Stimulated activated CD4-positive, alpha-beta T cell treated with anti-CD3 and anti-CD28 coated beads, Interleukin-1b, Interleukin-23, amount 100 ng/mL, for 1 hour (primary cell): ENCODE results near the gene RHBDF1.

Experiments used
- DNase-seq, 2 donors: peaks; one replicate each; pipeline ENCODE4 v3.0.0-alpha.2; 2020; ENCODE audit warnings: low read depth in 2 of 2

The RHBDF1 gene

DNA sequence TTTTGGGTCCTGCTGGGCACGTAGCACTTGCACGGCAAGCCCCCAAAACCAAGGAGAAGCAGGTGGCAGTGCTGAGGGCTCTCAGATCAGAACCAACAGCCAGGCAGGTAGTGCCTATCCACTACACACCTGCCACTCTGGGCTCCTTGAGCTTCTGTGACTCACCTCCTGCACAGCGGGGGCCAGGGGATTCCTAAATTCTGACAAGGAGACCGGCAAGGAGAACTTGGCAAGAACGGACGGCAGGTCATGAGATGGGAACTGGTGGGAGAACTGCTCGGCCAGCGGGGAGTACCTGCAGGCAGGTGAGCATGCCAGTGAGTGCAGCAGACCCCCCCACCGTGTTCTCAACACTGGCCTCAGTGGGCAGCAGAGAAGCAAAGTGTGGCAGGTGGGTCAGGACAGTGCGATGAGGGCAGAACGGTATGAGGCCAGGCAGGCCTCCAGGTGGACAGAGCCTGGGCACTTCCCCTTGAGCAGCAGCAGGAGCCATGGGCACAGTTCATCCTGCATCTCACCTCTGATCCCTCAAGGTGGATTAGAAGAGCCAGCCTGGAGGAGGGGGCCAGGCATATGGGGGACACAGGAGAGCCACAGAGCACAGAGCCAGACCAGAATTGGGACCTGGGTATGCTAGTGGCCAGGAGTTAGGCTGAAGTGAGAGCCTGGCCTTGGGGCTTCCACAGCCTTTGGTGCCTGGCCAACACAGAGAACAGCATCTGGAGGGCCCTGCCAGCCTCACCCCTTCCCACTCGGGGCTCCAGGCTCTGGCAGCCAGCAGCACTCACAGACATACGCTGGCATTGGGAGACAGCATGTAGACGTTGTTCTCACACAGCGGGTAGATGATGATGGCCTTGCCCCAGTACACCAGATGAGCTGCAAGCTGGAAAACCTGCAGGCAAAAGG, 20.3 kb upstream of the RHBDF1 start:
- DNase-seq, result no peak

DNA sequence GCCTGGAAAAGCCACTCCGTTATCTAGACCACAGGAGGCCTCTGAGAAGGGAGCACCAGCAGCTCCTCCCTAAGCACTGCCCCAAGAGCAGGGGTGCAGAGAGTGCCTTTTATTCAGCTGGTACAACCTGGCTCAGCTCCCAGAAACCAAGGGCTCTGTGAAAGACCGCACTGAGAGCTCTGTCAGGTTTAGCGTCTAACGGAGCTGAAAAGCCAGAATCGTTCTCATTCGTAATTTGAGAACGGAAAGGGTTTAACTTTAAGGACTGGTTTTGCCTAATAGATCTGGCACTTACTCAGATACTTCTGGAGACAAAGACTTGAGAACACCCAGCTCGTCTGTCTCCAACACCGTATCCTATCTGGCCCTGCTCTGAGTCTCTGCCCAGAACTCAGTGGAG, 19.1 kb upstream of the RHBDF1 start:
- no peak for DNase-seq

DNA sequence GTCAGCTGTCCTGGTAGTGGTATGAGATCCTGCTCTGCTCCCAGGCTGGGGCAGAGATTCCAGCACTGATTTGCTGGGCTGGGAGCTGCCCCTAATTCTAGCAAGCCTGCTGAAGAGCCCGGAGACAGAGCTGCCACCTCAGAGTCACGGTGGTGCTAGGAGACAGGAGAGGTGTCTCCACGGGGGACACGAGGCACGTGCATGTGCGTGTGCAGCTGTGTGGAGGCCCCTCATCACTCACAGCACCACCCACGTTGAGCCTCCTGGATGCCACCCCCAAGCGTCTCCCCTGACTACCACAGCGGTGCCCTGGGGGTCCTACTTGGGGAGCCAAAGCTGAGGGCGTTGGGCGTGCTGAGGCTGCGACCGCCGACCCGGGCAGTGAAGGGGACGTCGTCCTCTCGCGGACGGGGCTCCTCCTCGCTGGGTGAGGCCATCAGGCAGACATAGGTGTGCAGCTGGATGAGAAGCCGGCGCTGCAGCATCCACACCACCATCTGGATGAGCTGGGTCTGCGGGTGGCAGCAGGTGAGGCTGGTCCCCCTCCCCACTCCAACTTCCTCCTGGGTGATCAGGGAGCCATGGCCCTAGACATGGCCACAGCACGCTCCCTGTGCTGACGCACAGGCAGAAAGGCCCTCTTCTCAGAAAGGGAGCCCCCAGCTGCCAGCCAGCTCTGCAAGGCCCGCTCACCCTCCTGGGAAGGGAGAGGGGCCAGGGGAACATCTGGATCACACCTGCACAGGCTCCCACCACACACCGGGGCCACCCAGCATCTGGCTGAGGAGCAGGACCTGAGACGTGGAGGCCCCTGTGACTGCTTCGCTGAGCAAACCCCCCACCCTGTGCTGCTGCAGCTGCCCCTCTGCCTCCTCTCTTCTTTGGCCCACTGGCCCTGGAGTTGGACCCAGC, 17.2 kb upstream of the RHBDF1 start:
- no peak for DNase-seq

- DNase-seq, result no peak
Observed at GRCh38 chr16:88613-89012, 16.2 kb upstream of the RHBDF1 start.

DNA sequence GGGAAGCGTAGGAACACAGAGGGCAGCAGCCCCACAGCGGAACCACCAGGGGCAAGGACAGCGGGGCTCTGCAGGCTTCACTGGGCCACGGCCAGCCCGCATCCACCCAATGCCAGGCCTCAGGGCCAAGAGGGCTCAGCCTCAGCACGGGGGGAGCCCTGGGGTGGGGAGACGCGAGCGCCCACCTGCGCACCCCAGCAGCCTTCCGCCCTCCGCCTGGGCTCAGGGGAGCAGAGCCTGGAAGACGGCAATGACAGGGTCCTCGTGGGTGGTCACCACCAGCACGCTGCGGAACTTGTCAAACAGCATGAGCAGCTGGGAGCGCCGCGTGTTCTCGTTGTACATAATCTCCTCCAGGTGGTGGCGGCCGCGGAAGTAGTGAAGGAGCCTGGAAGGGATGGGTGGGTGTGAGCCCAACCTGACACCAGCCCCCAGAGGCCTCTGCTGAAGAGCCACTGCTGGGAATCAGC, 14.1 kb upstream of the RHBDF1 start:
- DNase-seq, result no peak

- DNase-seq, result no peak
Observed at GRCh38 chr16:85865-86264, 13.4 kb upstream of the RHBDF1 start.

DNA sequence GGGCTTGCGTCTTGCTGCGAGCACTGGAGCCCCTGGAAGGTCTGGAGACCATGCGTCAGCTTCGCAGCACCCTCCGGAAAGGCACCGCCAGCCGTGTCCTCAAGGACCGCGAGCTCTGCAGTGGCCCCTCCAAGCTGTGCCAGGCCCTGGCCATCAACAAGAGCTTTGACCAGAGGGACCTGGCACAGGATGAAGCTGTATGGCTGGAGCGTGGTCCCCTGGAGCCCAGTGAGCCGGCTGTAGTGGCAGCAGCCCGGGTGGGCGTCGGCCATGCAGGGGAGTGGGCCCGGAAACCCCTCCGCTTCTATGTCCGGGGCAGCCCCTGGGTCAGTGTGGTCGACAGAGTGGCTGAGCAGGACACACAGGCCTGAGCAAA, 13.0 kb upstream of the RHBDF1 start:
- no peak for DNase-seq

DNA sequence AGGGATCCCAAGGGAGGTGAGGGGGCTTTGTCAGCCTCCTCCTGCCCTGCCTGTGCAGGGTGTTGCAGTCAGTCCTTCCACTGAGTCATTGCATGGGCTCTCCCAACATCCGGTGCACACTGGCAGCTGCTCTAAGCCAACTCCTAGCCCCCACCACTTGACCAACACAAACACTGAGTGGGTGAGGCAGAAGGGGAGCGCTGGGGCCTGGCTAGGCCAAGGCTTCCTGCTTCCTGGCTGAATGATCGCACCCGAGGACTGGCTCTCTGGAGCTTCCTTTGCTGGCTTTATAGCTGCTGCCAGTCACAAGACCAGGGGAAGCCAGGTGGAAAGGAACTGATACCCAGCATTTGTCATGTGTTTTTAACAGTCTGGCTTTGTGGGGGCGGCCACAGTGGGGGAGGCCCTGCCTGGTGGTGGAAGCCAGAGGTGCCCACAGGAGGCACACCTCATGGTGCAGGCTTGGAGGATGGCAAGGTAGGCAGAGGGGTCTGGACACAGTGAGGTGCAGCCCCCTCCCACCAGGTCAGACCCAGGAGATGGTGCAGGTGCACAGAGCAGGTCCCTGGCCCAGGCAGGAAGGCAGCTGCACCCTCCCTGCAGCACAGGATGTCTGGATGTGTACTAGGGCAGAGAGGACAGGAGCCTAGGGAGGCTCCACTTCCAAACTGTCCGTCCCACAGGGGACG, 12.4 kb upstream of the RHBDF1 start:
- DNase-seq, result no peak

DNA sequence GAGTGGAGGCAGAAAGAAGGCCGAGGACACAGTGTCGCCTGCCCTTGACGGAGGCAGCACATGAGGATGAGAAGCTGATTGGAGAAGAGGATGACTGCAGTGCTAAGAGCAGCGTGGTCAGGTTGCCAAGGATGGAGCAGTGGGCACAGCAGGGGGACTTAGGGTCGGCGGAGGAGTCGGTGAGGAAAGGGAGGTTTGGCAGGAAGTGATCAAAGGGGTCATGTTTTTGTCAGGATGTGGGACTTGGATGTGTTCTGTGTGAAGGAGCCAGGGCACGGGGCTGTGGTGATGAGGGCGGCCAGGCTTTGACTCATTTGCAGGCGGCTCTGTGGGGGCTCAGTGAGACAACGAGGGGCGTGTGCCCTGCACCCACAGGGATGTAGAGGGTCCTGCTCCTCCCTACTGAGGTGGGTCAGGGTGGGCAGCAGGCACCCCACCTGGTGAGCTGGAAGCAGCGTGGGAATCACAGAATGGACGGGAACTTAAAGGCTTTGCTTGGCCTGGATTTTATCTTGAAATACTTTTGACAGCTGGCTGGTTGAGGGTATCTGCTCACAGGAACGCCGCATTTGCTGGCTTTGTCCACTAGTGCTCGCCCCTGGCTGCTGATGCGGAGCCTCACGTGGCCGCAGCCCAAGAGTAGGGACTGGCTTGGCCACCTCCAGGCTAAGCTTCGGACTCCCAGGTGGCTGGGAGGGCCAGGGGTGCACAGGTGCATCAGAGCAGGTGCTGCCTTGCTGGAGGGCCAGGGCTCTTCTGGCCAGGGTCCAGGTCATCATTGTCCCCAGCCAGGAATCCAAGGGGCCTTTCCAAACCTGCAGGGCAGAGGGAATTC, 11.6 kb upstream of the RHBDF1 start:
- no peak for DNase-seq

DNA sequence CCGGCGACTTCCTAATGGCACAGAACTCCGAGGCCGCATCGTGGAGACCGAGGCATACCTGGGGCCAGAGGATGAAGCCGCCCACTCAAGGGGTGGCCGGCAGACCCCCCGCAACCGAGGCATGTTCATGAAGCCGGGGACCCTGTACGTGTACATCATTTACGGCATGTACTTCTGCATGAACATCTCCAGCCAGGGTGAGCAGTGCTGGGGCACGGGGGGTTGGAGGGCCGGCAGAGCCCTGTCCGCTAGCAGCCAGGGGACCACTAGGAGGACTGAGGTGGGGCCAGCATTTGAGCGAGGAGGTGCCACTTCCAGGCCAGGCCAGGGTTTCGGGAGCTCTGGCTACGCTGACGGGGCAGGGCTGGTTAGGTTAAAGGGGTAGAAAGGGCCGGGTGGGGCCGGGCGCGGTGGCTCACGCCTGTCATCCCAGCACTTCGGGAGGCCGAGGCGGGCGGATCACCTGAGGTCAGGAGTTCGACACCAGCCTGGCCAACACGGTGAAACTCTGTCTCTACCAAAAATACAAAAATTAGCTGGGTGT, 10.7 kb upstream of the RHBDF1 start:
- DNase-seq, result no peak

DNA sequence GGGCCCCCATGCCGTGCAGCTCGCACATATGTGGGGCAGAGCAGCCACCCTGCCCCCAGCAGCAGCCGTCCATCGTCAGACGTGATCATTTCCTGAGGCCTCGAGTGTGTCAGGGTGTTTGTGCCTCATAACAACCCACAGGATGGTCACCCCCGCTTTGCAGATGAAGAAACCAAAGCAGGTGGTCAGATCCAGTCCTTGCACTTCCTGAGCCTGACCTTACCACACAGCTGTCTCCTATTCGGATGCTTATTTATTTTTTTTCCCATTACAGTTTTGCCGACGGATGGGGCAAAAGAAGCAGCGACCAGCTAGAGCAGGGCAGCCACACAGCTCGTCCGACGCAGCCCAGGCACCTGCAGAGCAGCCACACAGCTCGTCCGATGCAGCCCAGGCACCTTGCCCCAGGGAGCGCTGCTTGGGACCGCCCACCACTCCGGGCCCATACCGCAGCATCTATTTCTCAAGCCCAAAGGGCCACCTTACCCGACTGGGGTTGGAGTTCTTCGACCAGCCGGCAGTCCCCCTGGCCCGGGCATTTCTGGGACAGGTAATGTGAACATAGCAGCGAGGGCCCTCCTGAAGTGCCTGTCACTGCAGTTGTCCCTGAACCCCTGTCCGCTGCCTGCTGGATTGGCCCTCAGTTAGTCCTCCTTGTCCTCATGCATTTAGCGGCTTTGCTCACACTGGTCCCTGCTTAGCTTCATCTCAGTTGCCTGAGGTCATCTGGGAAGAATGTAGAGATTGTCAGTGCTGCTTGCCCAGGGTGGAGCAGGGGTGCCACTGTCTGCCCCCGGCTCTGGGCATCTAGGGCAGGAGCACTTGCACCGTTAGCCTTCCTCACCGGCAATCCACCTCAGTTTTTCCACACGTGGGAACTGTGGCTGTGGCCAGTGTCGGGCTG, 7.0 kb upstream of the RHBDF1 start:
- DNase-seq, result no peak

GRCh38 chr16:78444-79150, 6.2 kb upstream of the RHBDF1 start:
- no peak for DNase-seq

- DNase-seq, result peak; percentile 58 to 69
Observed at GRCh38 chr16:77807-78443, 5.5 kb upstream of the RHBDF1 start, which contains the start of gene MPG. MPG (plus strand) TSS chr16:78225; CDS start chr16:78310, 85 bp downstream.

- DNase-seq, result no peak
Observed at GRCh38 chr16:77273-77806, 4.9 kb upstream of the RHBDF1 start.

DNA sequence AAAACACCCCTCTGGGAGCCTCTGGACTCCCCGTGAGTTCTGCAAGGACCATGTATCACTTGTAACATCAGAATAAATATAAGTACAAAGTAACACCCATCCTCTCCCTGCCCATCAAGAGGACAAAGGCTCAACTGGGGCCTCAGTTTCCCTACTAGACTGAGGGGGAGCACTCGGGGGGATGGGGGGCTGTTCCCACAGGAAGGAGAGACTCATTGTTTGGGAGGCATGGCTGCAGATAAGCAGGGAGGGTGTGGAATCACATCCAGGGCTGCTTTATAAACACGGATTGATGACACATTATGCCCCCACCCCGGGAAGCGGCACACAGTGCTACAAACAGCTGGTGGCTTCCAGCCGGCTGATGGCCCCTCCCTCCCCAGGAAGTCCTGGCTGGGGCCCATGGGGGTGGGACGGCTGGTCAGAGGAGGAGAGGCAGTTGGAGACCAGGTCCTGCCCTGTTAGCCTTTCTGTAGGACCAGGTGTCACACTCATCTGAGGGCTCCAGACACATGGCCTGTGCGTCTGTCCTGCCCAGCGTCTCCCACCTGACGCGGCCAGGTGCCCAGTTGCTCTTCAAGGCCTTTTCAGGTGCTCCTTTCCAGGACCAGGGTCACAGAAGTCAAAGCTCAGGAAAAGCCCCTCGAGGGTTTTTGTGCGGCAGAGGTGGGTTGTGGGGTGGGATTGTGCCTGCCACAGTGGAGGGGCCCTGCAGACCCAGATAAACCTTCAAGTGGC, 4.3 kb upstream of the RHBDF1 start:
- no peak for DNase-seq

DNA sequence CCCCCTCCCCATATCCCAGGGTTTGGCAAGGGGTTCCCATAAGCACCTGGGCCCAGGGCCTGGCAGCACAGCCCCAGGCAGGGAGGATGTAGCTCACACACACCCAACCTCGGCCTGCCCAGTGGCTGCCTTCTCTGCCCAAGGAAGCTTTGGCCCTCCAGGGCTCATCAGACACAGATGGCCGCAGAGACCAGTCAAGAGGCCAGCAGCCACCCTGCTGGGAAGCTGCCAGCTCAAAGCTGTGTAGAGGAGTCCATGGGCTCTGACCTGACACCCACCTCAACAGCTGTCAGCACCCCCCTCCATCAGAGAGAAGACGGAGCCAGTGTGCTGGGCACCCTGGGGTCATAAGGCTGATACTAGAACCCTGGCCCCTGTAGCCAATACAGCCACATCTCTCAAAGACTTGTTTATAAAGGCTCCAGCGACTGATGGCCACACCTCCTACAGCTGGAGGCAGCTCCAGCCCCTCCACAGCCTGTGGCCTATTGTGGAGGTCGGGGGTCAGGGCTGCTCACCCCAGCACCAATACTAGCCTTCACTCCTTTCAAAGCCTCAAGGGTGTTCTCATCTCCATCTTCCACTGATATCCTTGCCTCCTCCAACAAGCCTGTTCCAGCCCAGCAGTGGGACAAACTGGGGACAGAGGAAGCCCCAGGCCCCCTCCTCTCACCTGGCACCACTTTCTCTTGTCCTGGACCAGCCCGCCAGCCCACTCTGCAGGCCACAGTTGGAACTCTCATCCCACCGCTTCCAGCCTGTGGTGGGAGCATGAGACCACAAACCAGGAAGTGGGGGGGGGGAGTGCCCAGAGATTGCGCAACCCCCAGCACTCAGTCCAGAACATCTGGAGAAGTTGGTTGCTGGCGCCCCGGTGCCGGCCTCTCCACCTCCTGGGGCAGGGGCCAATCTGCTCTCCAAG, 3.4 kb upstream of the RHBDF1 start:
- DNase-seq, result no peak
